CD4-positive, CD25-positive, alpha-beta regulatory T cell (primary cell): Measurements from ENCODE around the gene PRORP. TPM values are rescaled to one million over a fixed set of nuclear protein-coding genes. Genes with fewer than 3 reads are reported as not detected.

ENCODE experiments used
- ATAC-seq, 2 donors: fragments of 150-1000 bp; cut with Tn5 transposase; one replicate each; pipeline ENCODE4 v1.10.0; 2021; ENCODE audit warnings: low read depth in 2 of 2, moderate number of reproducible peaks in 2 of 2, moderate library complexity in 1 of 2
- DNase-seq, 3 donors: peaks; one replicate each; pipeline versions ENCODE4 v3.0.0 to v3.0.0-alpha.2; 2012 to 2022; ENCODE audit warnings: mixed read lengths in 1 of 3
- H3K27ac ChIP-seq: one replicate; pipeline ENCODE4 v1.7.0; 2013; ENCODE audit warnings: mild to moderate bottlenecking, low read length; ENCODE audit not compliant: insufficient read depth, poor library complexity, severe bottlenecking
- H3K27me3 ChIP-seq: one replicate; pipeline ENCODE4 v1.7.0; 2013; ENCODE audit warnings: low read length; ENCODE audit not compliant: control insufficient read depth, insufficient read depth
- H3K36me3 ChIP-seq: one replicate; pipeline ENCODE4 v1.7.0; 2013; ENCODE audit warnings: mild to moderate bottlenecking, low read length, moderate library complexity; ENCODE audit not compliant: control insufficient read depth, insufficient read depth
- H3K4me1 ChIP-seq: 2 replicates; pipeline ENCODE4 v1.7.0; 2013; ENCODE audit warnings: mild to moderate bottlenecking, low read length; ENCODE audit not compliant: insufficient read depth, control insufficient read depth, poor library complexity, severe bottlenecking
- H3K4me3 ChIP-seq: one replicate; pipeline ENCODE4 v1.7.0; 2013; ENCODE audit warnings: low read depth, mild to moderate bottlenecking, low read length, moderate library complexity
- H3K9me3 ChIP-seq, 2 experiments: 1 replicate in 1 of 2; 2 replicates in 1 of 2; pipeline ENCODE4 v1.7.0; 2013; ENCODE audit warnings: low read length in 2 of 2, mild to moderate bottlenecking in 1 of 2, moderate library complexity in 1 of 2; ENCODE audit not compliant: control insufficient read depth in 2 of 2
- H3K27ac Mint-ChIP-seq, 3 donors: one replicate each; pipeline ENCODE4 v1.8.0; 2020 to 2022; ENCODE audit warnings: mild to moderate bottlenecking in 3 of 3, mixed read lengths in 3 of 3, moderate library complexity in 2 of 3
- H3K27me3 Mint-ChIP-seq: one replicate; pipeline ENCODE4 v1.8.0; 2022; ENCODE audit warnings: mild to moderate bottlenecking, mixed read lengths
- H3K36me3 Mint-ChIP-seq: one replicate; pipeline ENCODE4 v1.8.0; 2020; ENCODE audit warnings: mixed read lengths
- H3K4me1 Mint-ChIP-seq, 4 donors: one replicate each; pipeline ENCODE4 v1.8.0; 2020 to 2022; ENCODE audit warnings: mixed read lengths in 4 of 4, mild to moderate bottlenecking in 1 of 4
- H3K4me3 Mint-ChIP-seq, 4 donors: one replicate each; pipeline ENCODE4 v1.8.0; 2020 to 2022; ENCODE audit warnings: mild to moderate bottlenecking in 4 of 4, mixed read lengths in 4 of 4, moderate library complexity in 3 of 4
- H3K9me3 Mint-ChIP-seq, 7 donors: one replicate each; pipeline ENCODE4 v1.8.0; 2020 to 2022; ENCODE audit warnings: mixed read lengths in 7 of 7, mild to moderate bottlenecking in 3 of 7, moderate library complexity in 2 of 7
- polyA plus RNA-seq, 4 donors: library from polyadenylated mRNA; unstranded; fragments of 300-500 nt; fragmentation: Illumina TruSeq; gene quantifications; one replicate each; pipeline ENCODE4 v1.2.3, GENCODE V29; 2021
- total RNA-seq: library from RNA; stranded (reverse); gene quantifications from one replicate; pipeline ENCODE4 v1.2.3, GENCODE V29; 2022

PRORP gene
- total and polyA plus RNA-seq, 5 donors from 2014 or later = 49.1 to 83.1 (median 77.4) TPM

- no peak for DNase-seq
- H3K4me1 ChIP-seq = peaks cover 53% of the 10 kb centered on the region
- peaks cover 22% of the 10 kb centered on the region for H3K36me3 Mint-ChIP-seq
Observed at GRCh38 chr14:35121026-35121886, 1.1 kb upstream of the PRORP start.

DNA sequence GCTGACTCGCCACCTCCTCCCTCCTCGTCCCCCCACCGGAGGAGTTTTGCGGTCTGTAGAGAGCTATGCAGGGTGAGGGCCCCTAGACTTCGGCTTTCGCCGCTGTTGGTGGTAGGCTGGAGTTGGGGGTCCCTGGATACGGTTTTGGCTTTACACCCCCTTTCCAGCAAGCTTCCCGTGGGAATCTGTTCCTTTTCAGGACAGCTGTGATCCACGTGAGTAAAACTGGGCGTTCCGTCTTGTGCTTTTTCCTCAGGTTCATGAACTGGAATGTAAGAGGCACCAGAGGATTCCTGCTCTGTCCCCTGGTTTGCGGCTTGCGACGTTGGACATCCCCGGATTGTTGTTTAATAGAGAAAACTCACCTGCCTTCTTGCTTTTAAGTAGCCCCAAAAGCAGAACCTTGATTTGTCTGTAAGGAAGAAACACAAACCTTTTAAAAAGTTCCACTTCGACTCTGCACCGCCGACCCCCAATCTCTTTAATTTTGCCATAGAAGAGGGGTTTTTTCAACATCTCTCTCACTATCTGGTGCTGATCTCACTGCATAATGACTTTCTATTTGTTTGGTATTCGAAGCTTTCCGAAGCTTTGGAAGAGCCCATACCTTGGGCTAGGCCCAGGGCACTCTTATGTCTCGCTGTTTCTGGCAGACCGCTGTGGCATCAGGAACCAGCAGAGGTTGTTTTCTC is 490 bp downstream of the PRORP start:
- Mint-ChIP-seq H3K4me1 (peaks cover 22 to 86% (median 49%) of the 10 kb centered on the region in 4 donors), H3K36me3 (peaks cover 29% of the 10 kb centered on the region), H3K27me3 (peaks cover 9% of the 10 kb centered on the region), H3K9me3 (no peaks in the 10 kb centered on the region), H3K27ac (peak overlapping the region; percentile 99 to 100 (median 100)), H3K4me3 (peak overlapping the region; percentile 94 to 100 (median 99))
- H3K9me3 ChIP-seq = no peaks in the 10 kb centered on the region
- H3K27ac ChIP-seq = peak overlapping the region; percentile 100
- no peaks in the 10 kb centered on the region for H3K27me3 ChIP-seq
- H3K4me3 ChIP-seq = peak overlapping the region; percentile 99
- peaks cover 9% of the 10 kb centered on the region for H3K36me3 ChIP-seq
- DNase-seq (peak in 1 of 3 donors; percentile 32), ATAC-seq (no peak)
- H3K4me1 ChIP-seq = peaks cover 62% of the 10 kb centered on the region

More at GRCh38 chr14:35121026-35121886, 1.1 kb upstream of the PRORP start:
- Mint-ChIP-seq H3K4me3 (peak overlapping the region; percentile 94 to 100 (median 99)), H3K4me1 (peaks cover 16 to 86% (median 53%) of the 10 kb centered on the region in 4 donors), H3K27me3 (peaks cover 9% of the 10 kb centered on the region), H3K27ac (peak overlapping the region; percentile 99 to 100 (median 100)), H3K9me3 (no peaks in the 10 kb centered on the region)
- Histone ChIP-seq H3K36me3 (peaks cover 10% of the 10 kb centered on the region), H3K27me3 (no peaks in the 10 kb centered on the region), H3K4me3 (peak overlapping the region; percentile 99), H3K9me3 (no peaks in the 10 kb centered on the region), H3K27ac (peak overlapping the region; percentile 100)
- ATAC-seq = no peak

- Mint-ChIP-seq H3K4me1 (peaks cover 22 to 86% (median 51%) of the 10 kb centered on the region in 4 donors), H3K36me3 (peaks cover 30% of the 10 kb centered on the region), H3K27ac (peak overlapping the region; percentile 99 to 100 (median 100)), H3K27me3 (peaks cover 9% of the 10 kb centered on the region), H3K4me3 (peak overlapping the region; percentile 94 to 100 (median 99)), H3K9me3 (no peaks in the 10 kb centered on the region)
- Histone ChIP-seq H3K4me1 (peaks cover 62% of the 10 kb centered on the region), H3K4me3 (peak overlapping the region; percentile 99), H3K36me3 (peaks cover 8% of the 10 kb centered on the region), H3K27me3 (no peaks in the 10 kb centered on the region), H3K9me3 (no peaks in the 10 kb centered on the region), H3K27ac (peak overlapping the region; percentile 100)
- ATAC-seq = no peak
- DNase-seq = no peak
Observed at GRCh38 chr14:35123388-35123703, 994 bp downstream of the PRORP start.

DNA sequence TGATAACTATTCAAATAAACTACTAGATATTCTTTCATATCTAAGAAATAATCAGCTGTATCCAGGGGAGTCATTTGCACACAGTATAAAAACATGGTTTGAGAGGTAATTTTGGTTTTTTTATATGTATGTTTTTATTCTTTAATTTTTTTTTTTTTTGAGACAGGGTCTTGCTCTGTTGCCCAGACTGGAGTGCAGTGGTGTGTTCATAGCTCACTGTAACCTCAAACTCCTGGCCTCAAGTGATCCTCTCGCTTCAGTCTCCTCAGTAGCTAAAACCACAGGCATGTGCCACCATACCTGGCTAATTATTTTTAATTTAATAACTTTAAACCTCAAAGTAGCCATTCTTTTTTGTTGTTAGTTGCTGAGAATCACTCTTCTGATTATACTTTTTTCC is 1.8 kb downstream of the PRORP start:
- DNase-seq (no peak), ATAC-seq (no peak)
- peaks cover 36% of the 10 kb centered on the region for H3K36me3 Mint-ChIP-seq
- H3K4me1 ChIP-seq = peaks cover 60% of the 10 kb centered on the region
- H3K4me3 ChIP-seq = peak overlapping the region; percentile 99
- H3K4me3 Mint-ChIP-seq = peak overlapping the region; percentile 94 to 100 (median 99)
- H3K9me3 ChIP-seq = no peaks in the 10 kb centered on the region
- H3K9me3 Mint-ChIP-seq = no peaks in the 10 kb centered on the region
- H3K36me3 ChIP-seq = peaks cover 12% of the 10 kb centered on the region
- H3K27ac ChIP-seq = peak overlapping the region; percentile 100
- H3K27ac Mint-ChIP-seq = peak overlapping the region in 2 of 3 donors; percentile 100
- no peaks in the 10 kb centered on the region for H3K27me3 ChIP-seq
- H3K27me3 Mint-ChIP-seq = peaks cover 9% of the 10 kb centered on the region
- peaks cover 26 to 83% (median 56%) of the 10 kb centered on the region in 4 donors for H3K4me1 Mint-ChIP-seq

GRCh38 chr14:35133542-35134328 is 11.4 kb downstream of the PRORP start:
- H3K27ac Mint-ChIP-seq = peak overlapping the region; percentile 73 to 86 (median 82)
- H3K4me1 Mint-ChIP-seq = peaks cover 9 to 42% (median 17%) of the 10 kb centered on the region in 4 donors
- no peaks in the 10 kb centered on the region for H3K4me1 ChIP-seq
- no peak overlapping the region for H3K27ac ChIP-seq
- H3K4me3 Mint-ChIP-seq = peak overlapping the region in 1 of 4 donors; percentile 69
- DNase-seq (no peak), ATAC-seq (no peak)
- H3K9me3 Mint-ChIP-seq = no peaks in the 10 kb centered on the region
- no peak overlapping the region for H3K4me3 ChIP-seq
- no peaks in the 10 kb centered on the region for H3K9me3 ChIP-seq
- H3K27me3 ChIP-seq = no peaks in the 10 kb centered on the region
- no peaks in the 10 kb centered on the region for H3K27me3 Mint-ChIP-seq
- H3K36me3 ChIP-seq = peaks cover 33% of the 10 kb centered on the region
- H3K36me3 Mint-ChIP-seq = peaks cover 31% of the 10 kb centered on the region

DNA sequence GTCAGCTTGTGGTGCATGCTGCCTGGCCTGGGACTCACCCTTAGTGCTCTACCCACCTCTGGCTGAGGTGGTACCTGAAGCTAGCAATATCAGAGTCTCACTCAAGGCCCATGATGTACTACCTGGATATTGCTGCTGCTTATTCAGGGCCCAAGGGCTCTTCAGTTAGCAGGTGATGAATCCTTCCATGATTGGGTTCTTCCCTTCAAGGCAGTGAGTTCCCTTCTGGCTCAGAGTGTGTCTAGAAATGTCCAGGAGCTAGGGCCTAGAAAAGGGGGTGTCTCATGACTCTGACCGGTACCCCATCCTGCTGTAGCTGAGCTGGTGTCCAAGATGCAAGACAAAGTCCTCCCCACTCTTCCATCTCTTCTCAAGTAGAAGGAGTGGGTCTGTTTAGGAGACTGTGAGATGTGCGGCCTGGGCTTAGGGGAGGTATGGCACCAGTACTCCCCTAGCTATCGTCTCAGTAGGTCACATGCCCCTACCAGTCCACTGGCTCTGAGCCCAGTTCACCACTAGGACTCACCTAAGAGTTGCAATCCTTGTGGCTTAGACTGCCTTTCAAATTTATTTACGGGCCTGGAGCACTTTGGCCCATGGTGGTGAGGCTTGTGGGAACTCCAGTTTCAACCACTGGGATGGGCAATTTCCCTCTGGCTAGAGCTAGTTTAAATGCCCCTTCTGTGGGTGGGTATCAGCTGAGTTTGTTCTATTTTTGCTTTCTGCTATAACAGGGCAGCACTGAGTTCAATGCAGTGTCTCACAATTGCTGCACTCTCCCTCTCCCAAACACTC is 12.2 kb downstream of the PRORP start:
- H3K36me3 ChIP-seq = peaks cover 31% of the 10 kb centered on the region
- H3K27ac ChIP-seq = no peak overlapping the region
- Mint-ChIP-seq H3K27me3 (no peaks in the 10 kb centered on the region), H3K9me3 (no peaks in the 10 kb centered on the region), H3K27ac (peak overlapping the region in 2 of 3 donors; percentile 73 to 86), H3K36me3 (peaks cover 26% of the 10 kb centered on the region), H3K4me3 (peak overlapping the region in 1 of 4 donors; percentile 69), H3K4me1 (peaks cover 8 to 38% (median 15%) of the 10 kb centered on the region in 4 donors)
- no peaks in the 10 kb centered on the region for H3K4me1 ChIP-seq
- ATAC-seq (no peak), DNase-seq (no peak)
- H3K27me3 ChIP-seq = no peaks in the 10 kb centered on the region
- no peak overlapping the region for H3K4me3 ChIP-seq
- no peaks in the 10 kb centered on the region for H3K9me3 ChIP-seq

DNA sequence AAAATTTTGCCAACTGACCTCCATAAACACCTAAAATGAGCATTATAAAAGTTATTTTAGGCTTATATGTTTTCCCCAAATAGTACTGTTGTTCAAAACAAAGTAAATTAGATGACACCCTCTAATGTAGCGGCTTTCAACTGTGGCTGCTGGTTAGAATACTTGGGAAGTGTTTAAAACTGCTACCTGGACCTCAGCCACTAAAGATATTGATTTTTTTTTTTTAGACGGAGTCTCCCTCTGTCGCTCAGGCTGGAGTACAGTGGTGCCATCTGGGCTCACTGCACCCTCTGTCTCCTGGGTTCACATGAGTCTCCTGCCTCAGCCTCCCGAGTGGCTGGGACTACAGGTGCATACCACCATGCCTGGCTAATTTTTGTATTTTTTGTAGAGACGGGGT is 16.2 kb downstream of the PRORP start:
- no peaks in the 10 kb centered on the region for H3K27me3 ChIP-seq
- peaks cover 18% of the 10 kb centered on the region for H3K36me3 Mint-ChIP-seq
- no peak for ATAC-seq
- H3K27me3 Mint-ChIP-seq = no peaks in the 10 kb centered on the region
- H3K9me3 Mint-ChIP-seq = no peaks in the 10 kb centered on the region
- H3K27ac ChIP-seq = no peak overlapping the region
- no peaks in the 10 kb centered on the region for H3K4me1 ChIP-seq
- peaks cover 3 to 32% (median 18%) of the 10 kb centered on the region in 4 donors for H3K4me1 Mint-ChIP-seq
- H3K27ac Mint-ChIP-seq = peak overlapping the region in 2 of 3 donors; percentile 77 to 83
- peaks cover 24% of the 10 kb centered on the region for H3K36me3 ChIP-seq
- no peak overlapping the region for H3K4me3 Mint-ChIP-seq
- H3K4me3 ChIP-seq = no peak overlapping the region
- no peaks in the 10 kb centered on the region for H3K9me3 ChIP-seq
- DNase-seq = no peak
